GM18498 (cell line): ENCODE results near the gene ZNF239.
"Not testable (repeated sequence)": the region's sequence is repeated elsewhere in the genome, so short reads cannot be mapped to it uniquely, and the experiment has no call there.

Source experiments
- ATAC-seq: cut with Tn5 transposase; IDR thresholded peaks from one replicate; pipeline ENCODE4 v1.9.1; 2021; ENCODE audit warnings: mild to moderate bottlenecking, moderate library complexity; ENCODE audit not compliant: unreplicated experiment

The ZNF239 gene

GRCh38 chr10:43584051-43584450 lies 9.6 kb upstream of the ZNF239 start:
- no peak for ATAC-seq

GRCh38 chr10:43576580-43576979 lies 2.2 kb upstream of the ZNF239 start:
- ATAC-seq: no peak

DNA sequence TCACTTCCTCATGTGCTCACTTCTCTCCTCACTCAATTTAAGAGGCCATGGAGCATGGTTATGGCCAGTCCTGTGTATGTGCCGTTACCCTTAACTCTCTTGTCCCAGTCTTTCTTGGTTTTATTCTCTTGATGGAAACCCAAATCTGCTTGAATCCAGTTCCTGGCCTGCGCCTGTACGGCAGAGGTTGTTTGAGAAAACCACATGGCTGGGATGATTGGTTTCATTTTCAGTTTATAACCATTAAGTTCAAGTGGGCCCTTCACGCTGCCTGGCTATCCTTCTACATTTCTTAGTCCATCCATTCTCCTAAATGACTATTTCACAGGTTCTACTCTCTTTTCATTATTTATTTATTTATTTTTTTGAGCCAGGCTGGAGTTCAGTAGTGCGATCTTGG lies 1.6 kb upstream of the ZNF239 start:
- ATAC-seq: no peak

DNA sequence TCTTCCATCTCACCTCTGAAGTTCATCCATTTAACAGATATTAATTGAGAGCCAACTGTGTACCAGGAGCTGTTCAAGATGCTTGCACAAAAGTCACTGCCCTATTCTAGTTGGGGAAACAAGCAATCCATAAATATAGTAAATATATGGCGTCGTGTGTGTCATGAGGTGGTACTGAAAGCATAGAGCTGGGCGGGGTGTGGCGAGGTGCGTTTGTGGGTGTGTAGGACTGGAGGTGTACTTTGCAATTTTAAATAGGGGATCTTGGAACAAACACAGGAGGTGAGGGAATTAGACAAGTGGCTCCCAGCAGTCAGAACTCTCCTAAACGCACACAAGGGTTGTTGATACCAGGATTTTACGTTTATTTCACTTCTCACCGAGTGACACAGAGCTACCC lies 490 bp upstream of the ZNF239 start:
- ATAC-seq: no peak

GRCh38 chr10:43573250-43574000 lies 991 bp downstream of the ZNF239 start:
- no peak for ATAC-seq

DNA sequence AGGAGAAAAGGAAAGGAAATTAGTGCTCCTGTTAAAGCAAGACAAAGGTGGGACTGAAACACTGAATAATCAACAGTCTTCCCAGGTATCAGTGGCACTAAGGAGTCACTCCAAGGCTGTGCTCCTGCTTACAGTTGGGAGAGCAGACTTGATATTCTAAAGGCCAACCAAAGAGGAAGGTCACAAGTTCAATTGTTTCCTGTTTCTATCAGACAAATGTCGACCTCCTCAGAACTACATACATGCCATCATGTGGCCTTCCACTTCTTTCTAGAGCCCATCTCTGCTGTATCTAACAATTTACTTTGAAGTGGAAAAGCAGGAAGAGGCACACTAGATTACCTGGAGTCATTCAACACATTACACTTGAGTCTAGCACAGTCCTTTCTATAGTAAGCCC lies 3.4 kb downstream of the ZNF239 start:
- no peak for ATAC-seq

DNA sequence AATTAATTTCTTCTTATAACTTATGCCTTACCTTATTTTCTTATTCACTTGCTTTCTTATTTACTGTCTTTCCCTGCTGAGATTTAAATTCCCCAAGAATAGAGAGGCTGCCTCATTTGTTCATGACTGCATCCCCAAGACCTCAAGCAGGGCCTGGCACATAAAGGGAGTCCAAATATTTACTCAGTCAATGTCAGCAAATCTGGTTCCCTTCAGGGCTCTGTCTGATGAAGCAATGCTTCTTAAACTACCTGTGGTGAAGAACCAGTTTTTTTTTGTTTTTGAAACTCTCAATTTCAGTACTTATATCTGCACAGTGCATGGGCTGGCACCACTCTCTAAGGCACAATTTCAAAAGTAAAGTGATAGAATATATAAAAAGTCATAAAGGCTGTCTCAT lies 4.7 kb downstream of the ZNF239 start:
- no peak for ATAC-seq

DNA sequence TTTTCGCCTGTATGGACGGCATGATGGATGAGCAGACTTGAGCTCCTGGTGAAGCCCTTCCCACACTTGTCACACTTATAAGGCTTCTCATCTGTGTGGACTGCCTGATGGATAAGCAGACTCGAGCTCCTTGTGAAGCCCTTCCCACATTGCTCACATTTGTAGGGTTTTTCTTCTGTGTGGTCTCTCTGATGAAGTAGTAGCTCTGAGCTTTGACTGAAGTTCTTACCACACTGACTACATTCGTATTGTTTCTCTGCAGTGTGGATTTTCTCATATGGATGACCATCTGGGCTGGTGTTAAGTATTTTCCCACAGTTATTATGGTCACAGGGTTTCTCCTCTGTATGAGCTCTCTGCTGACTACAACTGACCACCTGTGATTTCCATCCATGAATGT lies 17.2 kb downstream of the ZNF239 start:
- ATAC-seq: no peak

GRCh38 chr10:43543746-43544145 lies 30.7 kb downstream of the ZNF239 start:
- ATAC-seq: not testable (repeated sequence)

GRCh38 chr10:43524434-43525247 lies 49.8 kb downstream of the ZNF239 start:
- no peak for ATAC-seq
